Measurements from ENCODE around the gene SAPCD2.

Gene SAPCD2

GRCh38 chr9:137082222-137082924, 12.0 kb upstream of the SAPCD2 start:
- no peak for DNase-seq (ENCODE audit: low read depth in 2 of 3, low spot score in 1 of 3)

GRCh38 chr9:137080260-137081122, 10.1 kb upstream of the SAPCD2 start:
- no peak for DNase-seq (ENCODE audit: low read depth in 2 of 3, low spot score in 1 of 3)

- no peak for DNase-seq (ENCODE audit: low read depth in 2 of 3, low spot score in 1 of 3)
Observed at GRCh38 chr9:137079401-137079787, 9.0 kb upstream of the SAPCD2 start.

- no peak for DNase-seq (ENCODE audit: low read depth in 2 of 3, low spot score in 1 of 3)
Observed at GRCh38 chr9:137078701-137079400, 8.5 kb upstream of the SAPCD2 start.

- no peak for DNase-seq (ENCODE audit: low read depth in 2 of 3, low spot score in 1 of 3)
Observed at GRCh38 chr9:137077758-137078693, 7.7 kb upstream of the SAPCD2 start.

GRCh38 chr9:137077010-137077747, 6.8 kb upstream of the SAPCD2 start, which contains the start of gene UAP1L1:
Gene UAP1L1, plus strand, starts transcription at chr9:137077517. Its CDS starts 16 bp downstream, at chr9:137077533.
- no peak for DNase-seq (ENCODE audit: low read depth in 2 of 3, low spot score in 1 of 3)

GRCh38 chr9:137076636-137077009, 6.3 kb upstream of the SAPCD2 start:
- no peak for DNase-seq (ENCODE audit: low read depth in 2 of 3, low spot score in 1 of 3)

GRCh38 chr9:137075275-137075775, 5.0 kb upstream of the SAPCD2 start:
- DNase-seq (ENCODE audit: low read depth in 2 of 3, low spot score in 1 of 3), result no peak

GRCh38 chr9:137074657-137075274, 4.4 kb upstream of the SAPCD2 start:
- DNase-seq (ENCODE audit: low read depth in 2 of 3, low spot score in 1 of 3), result no peak

- no peak for DNase-seq (ENCODE audit: low read depth in 2 of 3, low spot score in 1 of 3)
Observed at GRCh38 chr9:137073992-137074399, 3.6 kb upstream of the SAPCD2 start.

- DNase-seq (ENCODE audit: low read depth in 2 of 3, low spot score in 1 of 3), result no peak
Observed at GRCh38 chr9:137071282-137071681, 925 bp upstream of the SAPCD2 start.

- no peak for DNase-seq (ENCODE audit: low read depth in 2 of 3, low spot score in 1 of 3)
Observed at GRCh38 chr9:137070906-137071275, 534 bp upstream of the SAPCD2 start.

GRCh38 chr9:137069508-137070091, 757 bp downstream of the SAPCD2 start:
- no peak for DNase-seq (ENCODE audit: low read depth in 2 of 3, low spot score in 1 of 3)

- no peak for DNase-seq (ENCODE audit: low read depth in 2 of 3, low spot score in 1 of 3)
Observed at GRCh38 chr9:137068539-137069507, 1.5 kb downstream of the SAPCD2 start.

GRCh38 chr9:137067860-137068538, 2.4 kb downstream of the SAPCD2 start:
- DNase-seq (ENCODE audit: low read depth in 2 of 3, low spot score in 1 of 3), result peak; percentile 75 to 86 (median 79)

GRCh38 chr9:137066096-137066861, 4.1 kb downstream of the SAPCD2 start:
- DNase-seq (ENCODE audit: low read depth in 2 of 3, low spot score in 1 of 3), result no peak
